KMS-11 (cell line): Measurements from ENCODE around the gene DCAF11.

Experiments used
- H2AFZ ChIP-seq: fragments of 200-600 bp; sonication (generic); 2 replicates; pipeline ENCODE4 v1.6.1; 2016; ENCODE audit warnings: antibody characterized with exemption, mixed run types, low read depth
- H3K27ac ChIP-seq: fragments of 200-600 bp; sonication (generic); 2 replicates; pipeline ENCODE4 v1.6.1; 2016; ENCODE audit warnings: mild to moderate bottlenecking, mixed run types
- H3K27me3 ChIP-seq: fragments of 200-600 bp; sonication (generic); 2 replicates; pipeline ENCODE4 v1.6.1; 2017; ENCODE audit warnings: mild to moderate bottlenecking, low read depth, mixed run types, moderate library complexity; ENCODE audit not compliant: insufficient read depth
- H3K36me3 ChIP-seq: fragments of 200-600 bp; sonication (generic); 2 replicates; pipeline ENCODE4 v1.6.1; 2017; ENCODE audit warnings: mild to moderate bottlenecking, mixed run types; ENCODE audit not compliant: insufficient read depth
- H3K4me1 ChIP-seq: fragments of 200-600 bp; sonication (generic); 2 replicates; pipeline ENCODE4 v1.6.1; 2016; ENCODE audit warnings: mild to moderate bottlenecking, low read depth, mixed run types; ENCODE audit not compliant: poor library complexity, severe bottlenecking
- H3K4me2 ChIP-seq: fragments of 200-600 bp; sonication (generic); 2 replicates; pipeline ENCODE4 v1.7.0; 2016; ENCODE audit warnings: mild to moderate bottlenecking, mixed run types
- H3K4me3 ChIP-seq: fragments of 200-600 bp; sonication (generic); IDR thresholded peaks from 2 replicates; pipeline ENCODE4 v1.6.1; 2017; ENCODE audit warnings: low read depth, low read length, mixed read lengths; ENCODE audit not compliant: insufficient read depth
- H3K79me2 ChIP-seq: fragments of 200-600 bp; sonication (generic); 2 replicates; pipeline ENCODE4 v1.6.1; 2016; ENCODE audit warnings: low read depth, mixed run types; ENCODE audit not compliant: insufficient read depth
- H3K9ac ChIP-seq: fragments of 200-600 bp; sonication (generic); 2 replicates; pipeline ENCODE4 v1.6.1; 2016; ENCODE audit warnings: mild to moderate bottlenecking, mixed run types
- H4K20me1 ChIP-seq: fragments of 200-600 bp; sonication (generic); 2 replicates; pipeline ENCODE4 v1.6.1; 2016; ENCODE audit warnings: mild to moderate bottlenecking, mixed run types; ENCODE audit not compliant: insufficient read depth
- TF ChIP-seq, protein P1 (sequence below): fragments of 200-600 bp; sonication (generic); conservative IDR thresholded peaks from 2 replicates; pipeline ENCODE4 v1.6.1; 2017; ENCODE audit warnings: low read depth, mild to moderate bottlenecking, antibody characterized with exemption, low read length, moderate library complexity, mixed read lengths

The DCAF11 gene

DNA sequence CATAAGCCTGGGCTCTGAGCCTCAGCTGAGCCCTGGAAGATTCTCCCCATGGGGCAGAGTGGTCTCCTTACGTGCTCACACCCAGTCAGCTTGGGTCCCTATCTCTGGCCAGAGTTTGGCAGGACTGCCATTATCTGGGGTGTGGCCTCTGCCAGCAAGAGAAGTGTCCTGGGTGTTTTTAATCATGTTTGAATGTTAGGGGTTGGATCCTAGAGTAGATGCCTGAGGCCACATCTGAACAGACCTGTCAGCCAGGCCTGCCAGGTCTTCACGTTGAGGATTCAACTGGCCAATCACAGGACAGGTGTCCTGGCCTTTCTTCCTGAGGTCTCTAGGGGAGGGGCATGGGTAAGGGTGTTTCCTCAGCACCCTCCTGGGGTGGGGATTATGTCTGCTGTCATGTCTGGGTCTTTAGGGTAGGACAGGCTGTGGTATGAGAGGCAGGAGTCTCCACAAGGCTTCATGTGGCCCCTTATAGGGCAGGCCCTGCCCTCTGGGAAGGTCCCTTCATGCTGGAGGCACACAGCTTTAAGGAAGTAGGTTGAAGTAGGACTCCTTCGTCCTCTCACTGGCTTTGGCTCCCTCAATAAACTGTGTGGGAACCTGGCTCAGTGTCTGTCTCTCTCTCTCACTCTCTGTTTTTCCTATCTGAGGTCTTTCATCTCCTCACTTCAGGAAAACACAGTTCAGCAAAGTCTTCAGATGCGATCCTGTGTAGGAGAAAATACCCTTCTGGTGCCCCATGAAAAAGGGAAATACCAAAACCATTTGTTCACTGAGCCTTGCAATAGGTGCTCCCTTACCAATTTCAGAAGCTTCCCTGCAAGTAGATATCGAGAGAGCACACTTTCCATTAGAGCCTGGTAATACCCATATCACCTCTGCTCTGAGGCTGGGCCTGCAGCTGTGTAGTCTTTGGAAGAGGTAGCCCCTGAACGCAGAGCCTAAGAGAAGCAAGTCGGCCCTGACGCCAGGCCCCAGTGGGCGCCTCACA is 9.1 kb downstream of the DCAF11 start:
- Histone ChIP-seq H3K9ac (no peak overlapping the region), H3K4me1 (no peaks in the 10 kb centered on the region), H3K79me2 (no peaks in the 10 kb centered on the region), H3K27ac (no peak overlapping the region), H3K4me2 (no peak overlapping the region), H3K4me3 (no peak overlapping the region), H4K20me1 (no peaks in the 10 kb centered on the region), H2AFZ (no peak overlapping the region), H3K36me3 (no peaks in the 10 kb centered on the region), H3K27me3 (no peaks in the 10 kb centered on the region)
- TF ChIP-seq, protein P1, sequence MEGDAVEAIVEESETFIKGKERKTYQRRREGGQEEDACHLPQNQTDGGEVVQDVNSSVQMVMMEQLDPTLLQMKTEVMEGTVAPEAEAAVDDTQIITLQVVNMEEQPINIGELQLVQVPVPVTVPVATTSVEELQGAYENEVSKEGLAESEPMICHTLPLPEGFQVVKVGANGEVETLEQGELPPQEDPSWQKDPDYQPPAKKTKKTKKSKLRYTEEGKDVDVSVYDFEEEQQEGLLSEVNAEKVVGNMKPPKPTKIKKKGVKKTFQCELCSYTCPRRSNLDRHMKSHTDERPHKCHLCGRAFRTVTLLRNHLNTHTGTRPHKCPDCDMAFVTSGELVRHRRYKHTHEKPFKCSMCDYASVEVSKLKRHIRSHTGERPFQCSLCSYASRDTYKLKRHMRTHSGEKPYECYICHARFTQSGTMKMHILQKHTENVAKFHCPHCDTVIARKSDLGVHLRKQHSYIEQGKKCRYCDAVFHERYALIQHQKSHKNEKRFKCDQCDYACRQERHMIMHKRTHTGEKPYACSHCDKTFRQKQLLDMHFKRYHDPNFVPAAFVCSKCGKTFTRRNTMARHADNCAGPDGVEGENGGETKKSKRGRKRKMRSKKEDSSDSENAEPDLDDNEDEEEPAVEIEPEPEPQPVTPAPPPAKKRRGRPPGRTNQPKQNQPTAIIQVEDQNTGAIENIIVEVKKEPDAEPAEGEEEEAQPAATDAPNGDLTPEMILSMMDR, result no peak

DNA sequence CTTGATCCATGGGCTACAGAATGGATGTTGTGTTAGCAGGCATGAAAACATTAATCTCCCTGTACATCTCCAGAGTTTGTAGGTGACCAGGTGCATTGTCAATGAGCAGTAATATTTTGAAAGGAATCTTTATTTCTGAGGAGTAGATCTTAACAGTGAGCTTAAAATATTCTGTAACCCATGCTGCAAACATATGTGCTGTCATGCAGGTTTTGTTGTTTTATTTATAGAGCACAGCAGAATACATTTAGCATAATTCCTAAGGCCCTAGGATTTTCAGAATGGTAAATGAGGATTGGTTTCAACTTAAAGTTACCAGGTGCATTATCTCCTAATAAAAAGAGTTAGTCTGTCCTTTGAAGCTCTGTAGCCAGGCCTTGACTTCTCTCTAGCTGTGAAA is 12.4 kb downstream of the DCAF11 start:
- Histone ChIP-seq H3K4me2 (no peak overlapping the region), H3K36me3 (no peaks in the 10 kb centered on the region), H3K27ac (no peak overlapping the region), H3K4me3 (no peak overlapping the region), H2AFZ (no peak overlapping the region), H3K4me1 (no peaks in the 10 kb centered on the region), H3K9ac (no peak overlapping the region), H3K27me3 (no peaks in the 10 kb centered on the region), H4K20me1 (no peaks in the 10 kb centered on the region), H3K79me2 (no peaks in the 10 kb centered on the region)
- TF ChIP-seq, protein P1, result no peak

DNA sequence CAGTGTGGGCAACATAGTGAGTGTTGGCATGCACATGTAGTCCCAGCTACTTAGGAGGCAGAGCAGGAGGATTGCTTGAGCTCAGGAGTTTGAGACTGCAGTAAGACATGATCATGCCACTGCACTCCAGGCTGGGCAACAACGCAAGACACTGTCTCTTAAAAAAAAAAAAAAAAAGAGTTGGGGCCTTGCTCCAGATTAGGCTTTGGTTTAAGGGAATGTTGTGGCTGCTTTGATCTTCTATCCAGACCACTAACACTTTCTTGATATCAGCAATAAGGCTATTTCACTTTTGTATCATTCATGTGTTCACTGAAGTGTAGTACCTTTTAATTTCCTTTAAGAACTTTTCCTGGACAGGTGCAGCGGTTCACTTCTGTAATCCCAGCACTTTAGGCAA is 13.1 kb downstream of the DCAF11 start:
- no peaks in the 10 kb centered on the region for H3K4me1 ChIP-seq
- no peak overlapping the region for H3K4me3 ChIP-seq
- H3K27ac ChIP-seq, result no peak overlapping the region
- no peak overlapping the region for H3K4me2 ChIP-seq
- H3K9ac ChIP-seq, result no peak overlapping the region
- no peaks in the 10 kb centered on the region for H3K27me3 ChIP-seq
- no peaks in the 10 kb centered on the region for H3K79me2 ChIP-seq
- no peaks in the 10 kb centered on the region for H4K20me1 ChIP-seq
- no peak overlapping the region for H2AFZ ChIP-seq
- TF ChIP-seq, protein P1, result no peak
- no peaks in the 10 kb centered on the region for H3K36me3 ChIP-seq

DNA sequence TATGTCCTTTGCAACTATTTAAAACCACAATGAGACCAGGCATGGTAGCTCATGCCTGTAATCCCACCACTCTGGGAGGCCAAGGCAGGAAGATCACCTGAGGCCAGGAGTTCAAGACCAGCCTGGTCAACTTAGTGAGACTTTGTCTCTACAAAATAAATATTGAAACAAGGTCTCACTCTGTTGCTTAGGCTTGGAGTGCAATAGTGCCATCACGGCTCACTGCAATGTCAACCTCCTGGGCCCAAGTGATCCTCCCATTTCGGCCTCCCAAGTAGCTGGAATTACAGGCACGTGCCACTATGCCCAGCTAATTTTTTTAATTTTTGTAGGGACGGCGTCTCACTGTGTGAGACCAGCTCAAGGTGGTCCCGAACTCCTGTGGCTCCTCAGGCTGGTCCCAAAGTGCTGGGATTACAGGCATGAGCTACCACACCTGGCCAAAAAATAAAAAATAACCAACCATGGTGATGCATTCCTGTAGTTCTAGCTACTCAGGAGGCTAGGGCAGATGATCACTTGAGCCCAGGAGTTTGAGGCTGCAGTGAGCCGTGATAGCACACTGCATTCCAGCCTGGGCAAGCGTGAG is 14.9 kb downstream of the DCAF11 start:
- Histone ChIP-seq H3K36me3 (no peaks in the 10 kb centered on the region), H3K79me2 (no peaks in the 10 kb centered on the region), H3K9ac (no peak overlapping the region), H4K20me1 (no peaks in the 10 kb centered on the region), H3K27ac (no peak overlapping the region), H3K4me3 (no peak overlapping the region), H2AFZ (no peak overlapping the region), H3K27me3 (no peaks in the 10 kb centered on the region), H3K4me1 (no peaks in the 10 kb centered on the region), H3K4me2 (no peak overlapping the region)
- TF ChIP-seq, protein P1, result no peak
